PC-3 (cell line): ENCODE measurements around the gene CA10. TPM values are rescaled to one million over a fixed set of nuclear protein-coding genes. Genes with fewer than 3 reads are reported as not detected.

Source experiments
- ATAC-seq: fragments of 200-7000 bp; cut with Tn5 transposase; 2 replicates; pipeline ENCODE4 v1.9.1; 2020; ENCODE audit warnings: mild to moderate bottlenecking, moderate library complexity
- BruUV-seq: library from RNA; stranded (reverse); fragments of 400-500 nt; replicated peaks from 2 replicates; lab custom pipeline; 2021; lab: Mats Ljungman, UMichigan
- CTCF ChIA-PET: fragments of 300-600 bp; sonication (Branson Sonifier 250); formaldehyde crosslinking; loops from one replicate; lab custom pipeline; 2022; ENCODE audit warnings: antibody characterized with exemption; lab: Charles Lee
- POLR2A ChIA-PET: fragments of 300-600 bp; sonication (Branson Sonifier 250); formaldehyde crosslinking; loops from one replicate; lab custom pipeline; 2022; ENCODE audit warnings: antibody characterized with exemption; ENCODE audit not compliant: unreplicated experiment; lab: Charles Lee
- DNase-seq: peaks from one replicate; pipeline ENCODE4 v3.0.0-alpha.2; 2015
- H2AFZ ChIP-seq: fragments of 300-600 bp; sonication (generic); 2 replicates; pipeline ENCODE4 v1.6.0; 2016; ENCODE audit warnings: antibody characterized with exemption, low read length
- H3F3A ChIP-seq: fragments of 300-600 bp; sonication (generic); one replicate; pipeline ENCODE4 v1.6.0; 2017; ENCODE audit warnings: antibody characterized with exemption, low read length, control low read depth, mild to moderate bottlenecking; ENCODE audit not compliant: unreplicated experiment
- H3K27ac ChIP-seq: fragments of 300-600 bp; sonication (generic); 2 replicates; pipeline ENCODE4 v1.5.1; 2016; ENCODE audit warnings: mild to moderate bottlenecking, low read length
- H3K27me3 ChIP-seq: fragments of 300-600 bp; sonication (generic); 2 replicates; pipeline ENCODE4 v1.6.1; 2016; ENCODE audit warnings: low read length, mixed read lengths
- H3K36me3 ChIP-seq: fragments of 300-600 bp; sonication (generic); 2 replicates; pipeline ENCODE4 v1.6.1; 2016; ENCODE audit warnings: low read depth, mixed run types, low read length, mixed read lengths
- H3K4me1 ChIP-seq: fragments of 300-600 bp; sonication (generic); 2 replicates; pipeline ENCODE4 v1.5.1; 2016; ENCODE audit warnings: low read length; ENCODE audit not compliant: insufficient read depth
- H3K4me2 ChIP-seq: fragments of 300-600 bp; sonication (generic); 2 replicates; pipeline ENCODE4 v1.6.0; 2016; ENCODE audit warnings: low read length
- H3K4me3 ChIP-seq: fragments of 300-600 bp; sonication (generic); 2 replicates; pipeline ENCODE4 v1.5.1; 2016; ENCODE audit warnings: mild to moderate bottlenecking, low read length, mixed read lengths
- H3K79me2 ChIP-seq: fragments of 300-600 bp; sonication (generic); 2 replicates; pipeline ENCODE4 v1.6.1; 2017; ENCODE audit warnings: low read length, mixed read lengths
- H3K9ac ChIP-seq: fragments of 300-600 bp; sonication (generic); 2 replicates; pipeline ENCODE4 v1.6.0; 2016; ENCODE audit warnings: mild to moderate bottlenecking, low read length
- H3K9me2 ChIP-seq: fragments of 300-600 bp; sonication (generic); replicated peaks from 2 replicates; pipeline ENCODE4 v1.6.1; 2016; ENCODE audit warnings: mixed run types, low read length, mixed read lengths
- H3K9me3 ChIP-seq: fragments of 300-600 bp; sonication (generic); 2 replicates; pipeline ENCODE4 v1.6.1; 2016; ENCODE audit warnings: low read length, mixed read lengths
- H4K20me1 ChIP-seq: fragments of 300-600 bp; sonication (generic); 2 replicates; pipeline ENCODE4 v1.6.1; 2016; ENCODE audit warnings: low read length, mixed read lengths
- EZH2 ChIP-seq: fragments of 300-600 bp; sonication (generic); IDR thresholded peaks from one replicate; pipeline ENCODE4 v1.6.1; 2017; ENCODE audit warnings: antibody characterized with exemption, mild to moderate bottlenecking, low read length; ENCODE audit not compliant: unreplicated experiment
- EZH2phosphoT487 ChIP-seq: fragments of 300-600 bp; sonication (generic); IDR thresholded peaks from 2 replicates; pipeline ENCODE4 v1.6.1; 2018; ENCODE audit warnings: mild to moderate bottlenecking, antibody characterized with exemption, low read length, borderline replicate concordance
- intact Hi-C: fragments of 100-400 bp; cut with micrococcal nuclease; formaldehyde crosslinking; loops from 2 replicates; pipeline ENCODE4 v1.9.0; 2023
- total RNA-seq: library from RNA; depleted of rRNA; stranded (reverse); fragments of >200 nt; gene quantifications from 2 replicates; pipeline ENCODE4 v1.2.3, GENCODE V29; 2014
- TF ChIP-seq, protein P1 (sequence below): fragments of 300-600 bp; sonication (generic); conservative IDR thresholded peaks from 2 replicates; pipeline ENCODE4 v1.5.1; 2017; ENCODE audit warnings: antibody characterized with exemption, low read depth, mild to moderate bottlenecking, low read length

CA10 gene
- total RNA-seq, 1 experiment from 2014 or later, result not detected

DNA sequence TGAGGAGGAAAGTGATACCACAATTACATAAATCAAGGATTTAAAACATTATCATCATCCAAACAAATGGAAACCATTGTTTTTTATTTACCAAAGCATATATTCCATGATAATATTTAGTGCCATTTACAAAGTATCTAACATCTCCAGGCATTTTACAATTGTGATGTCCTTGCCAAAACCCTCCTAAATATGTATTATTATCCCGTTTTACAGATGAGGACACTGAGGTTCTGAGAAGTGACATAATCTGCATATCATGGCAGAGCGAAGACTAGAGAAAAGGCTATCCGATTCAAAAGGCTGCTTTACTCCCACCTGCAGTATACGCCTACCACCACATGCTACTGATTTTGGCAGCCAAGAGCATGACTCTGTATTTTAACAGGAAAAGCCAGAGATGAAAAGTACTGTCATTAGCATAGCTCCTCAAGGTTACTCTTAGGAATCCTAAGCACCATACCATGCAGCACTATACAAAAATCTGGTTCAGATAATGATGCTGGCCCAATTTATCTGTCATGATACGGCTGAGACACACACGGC is 301.4 kb downstream of the CA10 start:
- Histone ChIP-seq H2AFZ (no peak overlapping the region), H3K79me2 (no peaks in the 10 kb centered on the region), H3K4me3 (no peak overlapping the region), H3F3A (no peaks in the 10 kb centered on the region), H3K4me1 (peaks cover 13% of the 10 kb centered on the region; the same call in 1 of the 2 replicates), H3K4me2 (no peak overlapping the region), H4K20me1 (no peaks in the 10 kb centered on the region), H3K36me3 (no peaks in the 10 kb centered on the region), H3K9me3 (no peaks in the 10 kb centered on the region), H3K27me3 (no peaks in the 10 kb centered on the region), H3K9ac (no peak overlapping the region; the same call in 1 of the 2 replicates), H3K9me2 (no peaks in the 10 kb centered on the region), H3K27ac (peak overlapping the region; percentile 10; the same call in 1 of the 2 replicates)
- TF ChIP-seq, protein P1, sequence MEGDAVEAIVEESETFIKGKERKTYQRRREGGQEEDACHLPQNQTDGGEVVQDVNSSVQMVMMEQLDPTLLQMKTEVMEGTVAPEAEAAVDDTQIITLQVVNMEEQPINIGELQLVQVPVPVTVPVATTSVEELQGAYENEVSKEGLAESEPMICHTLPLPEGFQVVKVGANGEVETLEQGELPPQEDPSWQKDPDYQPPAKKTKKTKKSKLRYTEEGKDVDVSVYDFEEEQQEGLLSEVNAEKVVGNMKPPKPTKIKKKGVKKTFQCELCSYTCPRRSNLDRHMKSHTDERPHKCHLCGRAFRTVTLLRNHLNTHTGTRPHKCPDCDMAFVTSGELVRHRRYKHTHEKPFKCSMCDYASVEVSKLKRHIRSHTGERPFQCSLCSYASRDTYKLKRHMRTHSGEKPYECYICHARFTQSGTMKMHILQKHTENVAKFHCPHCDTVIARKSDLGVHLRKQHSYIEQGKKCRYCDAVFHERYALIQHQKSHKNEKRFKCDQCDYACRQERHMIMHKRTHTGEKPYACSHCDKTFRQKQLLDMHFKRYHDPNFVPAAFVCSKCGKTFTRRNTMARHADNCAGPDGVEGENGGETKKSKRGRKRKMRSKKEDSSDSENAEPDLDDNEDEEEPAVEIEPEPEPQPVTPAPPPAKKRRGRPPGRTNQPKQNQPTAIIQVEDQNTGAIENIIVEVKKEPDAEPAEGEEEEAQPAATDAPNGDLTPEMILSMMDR, result no peak; the same call in 1 of the 2 replicates
- TF ChIP-seq EZH2 (no peak), EZH2phosphoT487 (no peak)
- ATAC-seq, result no peak
- DNase-seq, result peak; percentile 39
- intact Hi-C loops, result no loop called here
- ChIA-PET POLR2A (no interaction called here), CTCF (no interaction called here)
- no TSS peak for BruUV-seq

DNA sequence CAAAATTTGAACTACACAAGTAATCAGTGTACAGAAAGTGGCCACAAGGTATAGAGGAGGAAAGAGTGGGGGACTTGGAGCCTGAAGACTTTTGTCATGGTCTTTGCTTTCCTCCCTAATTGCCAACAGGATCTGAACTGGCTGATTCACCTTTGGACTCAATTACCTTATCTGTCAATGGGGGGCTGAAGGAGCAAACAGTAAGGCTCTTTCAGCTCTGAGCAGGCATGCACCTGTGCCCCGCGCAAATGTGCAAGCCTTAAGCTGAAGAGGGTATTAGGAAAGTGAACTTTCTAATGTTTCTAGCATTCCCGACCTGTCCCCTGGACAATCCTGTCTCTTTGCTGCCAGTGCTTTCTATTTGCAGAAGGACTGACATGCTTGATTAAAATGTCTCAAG is 302.7 kb downstream of the CA10 start:
- no peaks in the 10 kb centered on the region for H3F3A ChIP-seq
- TF ChIP-seq, protein P1, result no peak
- TF ChIP-seq EZH2phosphoT487 (no peak), EZH2 (no peak)
- DNase-seq (no peak), ATAC-seq (no peak)
- BruUV-seq, result no TSS peak
- no peak overlapping the region for H2AFZ ChIP-seq
- H3K27me3 ChIP-seq, result no peaks in the 10 kb centered on the region
- H3K4me1 ChIP-seq, result peaks cover 13% of the 10 kb centered on the region; the same call in 1 of the 2 replicates
- no peaks in the 10 kb centered on the region for H3K79me2 ChIP-seq
- H3K9me3 ChIP-seq, result no peaks in the 10 kb centered on the region
- no peak overlapping the region for H3K9ac ChIP-seq
- no peak overlapping the region for H3K4me2 ChIP-seq
- ChIA-PET CTCF (no interaction called here), POLR2A (no interaction called here)
- H3K4me3 ChIP-seq, result no peak overlapping the region
- no peaks in the 10 kb centered on the region for H3K9me2 ChIP-seq
- intact Hi-C loops, result no loop called here
- H3K27ac ChIP-seq, result no peak overlapping the region
- H4K20me1 ChIP-seq, result no peaks in the 10 kb centered on the region
- H3K36me3 ChIP-seq, result no peaks in the 10 kb centered on the region

DNA sequence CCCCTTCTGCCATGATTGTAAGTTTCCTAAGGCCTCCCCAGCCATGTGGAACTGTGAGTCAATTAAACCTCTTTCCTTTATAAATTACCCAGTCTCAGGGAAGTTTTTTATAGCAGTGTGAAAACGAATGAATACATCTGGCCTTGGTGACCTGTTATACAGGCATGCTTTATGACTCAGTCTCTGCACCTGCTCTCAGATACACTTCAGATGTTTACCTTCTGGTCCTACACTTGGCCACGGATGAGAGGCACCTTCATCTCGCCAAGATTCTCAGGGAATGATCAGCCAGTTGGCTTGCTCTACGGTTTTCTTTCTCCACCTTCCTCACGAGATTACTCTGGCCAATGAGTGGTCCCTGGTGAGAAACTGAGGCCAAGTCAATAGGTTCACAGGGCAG is 304.7 kb downstream of the CA10 start:
- H3K9me3 ChIP-seq, result no peaks in the 10 kb centered on the region
- CTCF ChIA-PET, result no interaction called here
- BruUV-seq, result no TSS peak
- intact Hi-C loops, result no loop called here
- H3K27ac ChIP-seq, result peak overlapping the region; percentile 47
- H3K4me2 ChIP-seq, result no peak overlapping the region
- no peak for ATAC-seq
- POLR2A ChIA-PET, result no interaction called here
- H2AFZ ChIP-seq, result no peak overlapping the region
- no peaks in the 10 kb centered on the region for H3K27me3 ChIP-seq
- H4K20me1 ChIP-seq, result no peaks in the 10 kb centered on the region
- no peak overlapping the region for H3K9ac ChIP-seq
- no peak for TF ChIP-seq EZH2phosphoT487
- TF ChIP-seq EZH2, result no peak
- TF ChIP-seq, protein P1, result no peak
- no peaks in the 10 kb centered on the region for H3K9me2 ChIP-seq
- H3F3A ChIP-seq, result no peaks in the 10 kb centered on the region
- no peaks in the 10 kb centered on the region for H3K36me3 ChIP-seq
- no peak overlapping the region for H3K4me3 ChIP-seq
- H3K79me2 ChIP-seq, result no peaks in the 10 kb centered on the region
- peaks cover 23% of the 10 kb centered on the region; the same call in 1 of the 2 replicates for H3K4me1 ChIP-seq
- DNase-seq, result peak; percentile 72
